HG03354 (cell line): ENCODE measurements around the gene TOM1.

Experiments
- ATAC-seq: cut with Tn5 transposase; IDR thresholded peaks from one replicate; pipeline ENCODE4 v1.9.1; 2021; ENCODE audit warnings: mild to moderate bottlenecking; ENCODE audit not compliant: unreplicated experiment, poor library complexity, severe bottlenecking

The TOM1 gene

GRCh38 chr22:35299673-35300499 lies at the start of gene TOM1:
TSS of gene TOM1 (plus strand) at chr22:35299894. CDS start at chr22:35299929, 35 bp downstream.
- ATAC-seq = peak; percentile 98

DNA sequence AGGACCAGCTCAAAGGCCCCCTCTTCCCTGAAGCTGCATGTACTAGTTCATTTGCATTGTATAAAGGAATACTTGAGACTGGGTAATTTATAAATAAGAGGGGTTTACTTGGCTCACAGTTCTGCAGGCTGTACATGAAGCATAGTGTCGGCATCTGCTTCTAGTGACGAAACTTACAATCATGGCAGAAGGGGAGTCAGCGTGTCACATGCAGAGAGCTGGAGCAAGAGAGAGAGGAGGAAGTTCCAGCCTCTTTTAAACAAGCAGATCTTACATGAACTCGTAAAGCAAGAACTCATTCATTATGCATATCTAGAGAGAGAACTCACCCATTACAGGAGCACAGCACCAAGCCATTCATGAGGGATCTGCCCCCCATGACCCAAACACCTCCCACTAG lies 49.5 kb upstream of the TOM1 start:
- ATAC-seq = no peak

DNA sequence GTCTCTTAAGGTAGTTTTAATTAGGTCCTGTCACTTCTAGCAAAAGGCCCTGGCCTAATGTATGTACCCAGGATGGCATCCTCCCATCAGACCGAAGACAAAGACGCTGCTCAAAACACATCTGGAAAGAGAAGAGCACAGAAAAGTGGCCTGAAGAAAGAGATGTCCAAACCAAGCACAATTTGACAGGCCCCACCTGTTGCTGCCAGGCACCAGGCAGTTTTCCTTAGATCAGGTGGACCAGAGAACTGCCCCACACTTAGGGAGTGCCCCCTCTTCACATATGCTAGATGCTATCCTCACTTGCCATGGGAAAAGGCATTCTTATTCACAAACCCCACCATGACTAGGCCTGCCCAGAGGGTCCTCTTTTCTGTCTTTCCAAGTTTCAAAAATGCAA lies 45.7 kb upstream of the TOM1 start:
- no peak for ATAC-seq

DNA sequence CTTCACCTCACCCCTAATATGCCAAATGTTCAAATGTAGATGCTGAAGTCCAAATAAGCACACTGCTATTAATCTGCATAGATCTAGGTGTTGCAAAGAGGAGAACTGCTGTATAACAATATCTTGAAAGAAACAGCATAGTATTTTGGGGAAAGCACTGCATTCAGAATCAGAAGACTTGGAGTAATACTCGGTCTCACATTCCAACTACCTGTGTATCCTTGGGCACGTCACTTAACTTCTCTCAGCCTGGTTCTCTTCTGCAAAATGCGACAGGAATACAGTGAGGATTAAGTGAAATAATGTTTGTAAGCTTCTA lies 42.7 kb upstream of the TOM1 start:
- ATAC-seq = peak; percentile 25

- ATAC-seq = peak; percentile 89
These were observed 42.1 kb upstream of the TOM1 start, which contains the start of gene HMGXB4 for GRCh38 chr22:35257321-35258190. TSS of gene HMGXB4 (plus strand) at chr22:35257493. CDS start at chr22:35262391, 4,898 bp downstream.

DNA sequence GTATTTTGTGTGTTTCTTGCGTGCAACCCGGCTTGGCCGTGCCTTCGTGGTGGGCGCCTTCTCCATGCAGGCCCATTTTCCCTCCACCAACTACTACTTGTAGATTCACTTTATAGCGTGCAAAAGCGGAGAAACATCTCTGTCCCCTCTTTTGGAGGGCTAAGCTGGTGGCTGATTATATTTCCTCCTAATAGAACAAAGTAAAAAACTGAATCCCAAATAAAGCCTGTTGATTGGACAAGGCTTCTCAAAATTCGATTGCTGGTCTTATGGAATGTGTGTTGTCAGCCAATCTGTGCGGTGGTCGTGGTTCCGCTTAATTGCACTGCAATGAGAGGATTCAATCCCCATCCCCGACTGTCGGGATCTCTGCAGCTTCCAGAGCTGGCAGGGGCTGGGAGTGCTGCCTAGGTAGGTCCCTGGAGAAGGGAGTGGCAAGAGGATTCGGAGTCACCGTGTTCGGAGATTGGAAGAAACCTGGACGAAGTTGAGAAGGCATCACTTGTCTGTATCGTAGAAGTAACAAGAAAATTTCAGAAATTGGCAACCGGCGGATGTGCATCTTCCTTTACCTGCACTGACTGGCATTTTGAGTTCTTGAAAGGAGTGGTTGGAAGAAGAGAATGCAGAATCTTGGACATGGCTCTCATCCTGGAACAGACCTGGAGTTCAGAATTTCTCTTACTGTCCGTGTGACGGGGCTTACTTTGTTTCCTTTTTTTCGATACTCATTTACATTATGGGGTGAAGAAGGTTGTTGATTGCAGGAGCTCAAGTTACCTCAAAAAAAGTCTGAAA lies 41.3 kb upstream of the TOM1 start:
- ATAC-seq = no peak

DNA sequence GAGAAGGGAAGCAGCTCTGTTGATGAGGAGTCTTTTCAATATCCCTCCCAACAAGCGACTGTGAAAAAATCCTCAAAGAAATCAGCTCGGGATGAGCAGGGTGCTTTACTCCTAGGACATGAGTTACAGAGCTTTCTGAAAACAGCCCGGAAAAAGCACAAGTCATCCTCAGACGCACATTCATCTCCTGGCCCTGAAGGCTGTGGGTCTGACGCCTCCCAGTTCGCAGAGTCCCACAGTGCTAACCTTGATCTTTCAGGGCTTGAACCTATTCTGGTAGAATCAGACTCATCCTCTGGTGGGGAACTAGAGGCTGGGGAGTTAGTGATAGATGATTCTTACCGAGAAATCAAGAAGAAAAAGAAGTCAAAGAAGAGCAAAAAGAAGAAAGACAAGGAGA lies 34.7 kb upstream of the TOM1 start:
- no peak for ATAC-seq

DNA sequence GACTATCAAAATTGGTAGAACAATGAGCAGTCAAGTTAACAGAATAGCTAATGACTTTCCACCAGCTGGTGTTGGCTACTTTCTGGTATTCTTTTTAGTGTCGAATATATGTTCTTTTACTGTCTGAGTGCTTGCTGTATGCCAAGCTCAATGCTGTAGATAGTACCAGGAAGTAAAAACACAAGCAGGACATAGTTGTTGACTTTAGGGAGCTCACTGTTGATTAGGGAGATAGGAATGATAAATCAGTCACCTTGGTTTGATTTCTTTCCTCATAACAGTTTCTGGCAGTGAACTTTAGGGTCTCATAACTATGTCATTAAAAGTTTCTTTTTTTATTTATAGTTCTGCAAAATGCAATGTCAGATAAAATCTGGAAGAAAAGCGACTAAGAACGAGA lies 33.4 kb upstream of the TOM1 start:
- ATAC-seq = no peak

DNA sequence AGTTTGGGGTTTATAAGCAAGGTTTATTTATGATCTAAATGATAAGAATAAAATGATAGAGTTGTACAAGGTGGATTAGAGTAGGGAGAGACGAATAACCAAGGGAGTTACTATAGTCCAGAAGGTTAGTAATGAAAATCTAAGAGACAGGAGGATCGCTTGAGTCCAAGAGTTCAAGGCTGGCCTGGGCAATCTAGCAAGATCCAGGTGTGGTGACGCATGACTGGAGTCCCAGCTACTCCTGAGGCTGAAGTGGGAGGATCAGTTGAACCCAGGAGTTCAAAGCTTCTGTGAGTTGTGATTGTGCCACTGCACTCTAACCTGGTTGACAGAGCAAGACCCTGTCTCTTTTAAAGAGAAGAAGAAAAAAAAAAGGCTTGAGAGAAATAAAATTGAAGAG lies 30.1 kb upstream of the TOM1 start:
- ATAC-seq = no peak

- no peak for ATAC-seq
These were observed 25.4 kb upstream of the TOM1 start for GRCh38 chr22:35274154-35274871.

- ATAC-seq = no peak
These were observed 24.1 kb upstream of the TOM1 start for GRCh38 chr22:35275580-35275979.

- no peak for ATAC-seq
These were observed 23.7 kb upstream of the TOM1 start for GRCh38 chr22:35276019-35276418.

DNA sequence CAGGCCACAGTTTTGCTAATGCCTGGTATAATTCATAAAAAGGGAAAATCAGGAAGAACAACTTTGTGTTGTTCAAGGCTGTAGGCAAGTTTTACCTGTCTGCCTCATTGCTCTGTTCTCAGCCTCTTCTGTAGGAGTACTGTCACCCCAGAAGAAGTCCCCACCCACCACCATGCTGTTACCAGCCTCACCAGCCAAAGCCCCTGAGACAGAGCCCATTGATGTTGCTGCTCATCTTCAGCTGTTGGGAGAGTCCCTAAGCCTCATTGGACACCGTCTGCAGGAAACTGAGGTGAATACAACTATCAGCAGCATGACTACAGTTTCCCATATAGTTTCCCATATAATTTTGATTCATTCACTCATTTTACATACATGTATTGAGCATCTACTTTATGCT lies 11.6 kb upstream of the TOM1 start:
- no peak for ATAC-seq

GRCh38 chr22:35292786-35293185 lies 6.9 kb upstream of the TOM1 start:
- ATAC-seq = no peak

DNA sequence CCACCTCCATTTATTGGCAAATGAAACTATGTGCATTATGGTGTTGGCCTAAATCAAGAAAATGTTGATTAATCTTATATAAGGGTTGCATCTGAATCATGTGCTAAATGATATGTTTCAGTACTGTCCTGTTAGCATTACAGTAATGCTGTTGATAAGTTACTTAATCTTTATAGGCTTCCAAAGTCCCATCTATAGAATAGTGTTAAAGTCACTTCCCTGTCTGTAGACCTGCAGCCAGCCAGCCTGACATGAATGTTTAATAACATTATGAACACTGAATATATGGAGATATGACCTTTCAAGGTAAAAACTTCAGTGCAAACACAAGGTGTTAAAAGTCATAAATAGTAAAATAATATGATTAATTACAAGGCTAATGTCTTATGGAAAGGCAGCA lies 3.6 kb upstream of the TOM1 start:
- no peak for ATAC-seq

DNA sequence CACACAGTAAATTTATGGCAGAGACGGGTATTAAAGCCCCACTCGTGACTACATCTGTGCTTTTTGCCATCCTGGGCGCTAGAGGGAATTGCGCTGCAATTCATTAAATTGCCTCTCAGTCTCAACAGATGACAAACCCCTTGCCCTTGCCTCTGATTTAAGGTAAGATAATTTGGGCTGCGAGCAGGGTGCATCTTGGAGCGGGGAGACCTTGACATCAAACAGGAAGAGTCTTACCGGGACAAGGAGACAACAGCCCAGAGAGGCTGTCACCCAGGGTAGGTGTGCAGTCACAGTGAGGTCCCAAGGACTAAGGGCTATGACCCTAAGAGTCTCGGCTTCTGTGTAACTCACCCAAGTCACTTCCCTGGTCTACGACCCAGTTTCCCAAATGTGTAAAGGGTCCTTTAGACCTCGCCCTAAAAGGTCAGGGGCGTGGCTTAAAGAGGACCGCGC lies 449 bp upstream of the TOM1 start:
- peak; percentile 28 for ATAC-seq

GRCh38 chr22:35301372-35301874 lies 1.7 kb downstream of the TOM1 start:
- ATAC-seq = no peak

- ATAC-seq = no peak
These were observed 3.4 kb downstream of the TOM1 start for GRCh38 chr22:35303029-35303624.

- no peak for ATAC-seq
These were observed 5.9 kb downstream of the TOM1 start for GRCh38 chr22:35305525-35306070.
